Osteoblast (primary cell): ENCODE measurements around the gene ADGRL3. TPM values are rescaled to one million over a fixed set of nuclear protein-coding genes. Genes with fewer than 3 reads are reported as not detected.

Source experiments
- DNase-seq: peaks from one replicate; pipeline ENCODE4 v3.0.0; 2011; ENCODE audit warnings: low spot score, mixed read lengths; ENCODE audit not compliant: insufficient read length; ENCODE audit errors: missing footprints
- H2AFZ ChIP-seq: 2 replicates; pipeline ENCODE4 v1.6.0; 2011; ENCODE audit warnings: mild to moderate bottlenecking, low read length
- H3K27ac ChIP-seq: 2 replicates; pipeline ENCODE4 v1.5.1; 2011; ENCODE audit warnings: mild to moderate bottlenecking, low read depth, low read length, moderate library complexity
- H3K27me3 ChIP-seq: 2 replicates; pipeline ENCODE4 v1.6.0; 2012; ENCODE audit warnings: mild to moderate bottlenecking, control low read depth, inconsistent platforms, low read length, moderate library complexity; ENCODE audit not compliant: insufficient read depth
- H3K36me3 ChIP-seq: 2 replicates; pipeline ENCODE4 v1.5.1; 2011; ENCODE audit warnings: mild to moderate bottlenecking, low read length, control low read depth, moderate library complexity; ENCODE audit not compliant: insufficient read depth
- H3K4me1 ChIP-seq: 2 replicates; pipeline ENCODE4 v1.5.1; 2011; ENCODE audit warnings: mild to moderate bottlenecking, low read length, control low read depth, moderate library complexity; ENCODE audit not compliant: insufficient read depth
- H3K4me2 ChIP-seq: 2 replicates; pipeline ENCODE4 v1.6.0; 2011; ENCODE audit warnings: mild to moderate bottlenecking, low read length; ENCODE audit not compliant: insufficient read depth
- H3K4me3 ChIP-seq: fragments of 200-600 bp; sonication (generic); 3 replicates; pipeline ENCODE4 v1.5.1; 2012; ENCODE audit warnings: mild to moderate bottlenecking, low read length, inconsistent platforms; ENCODE audit not compliant: insufficient read depth
- H3K79me2 ChIP-seq: 2 replicates; pipeline ENCODE4 v1.6.0; 2012; ENCODE audit warnings: mild to moderate bottlenecking, low read length, control low read depth, inconsistent platforms; ENCODE audit not compliant: insufficient read depth
- H3K9me3 ChIP-seq: 2 replicates; pipeline ENCODE4 v1.5.1; 2011; ENCODE audit warnings: low read depth, low read length, control low read depth
- H4K20me1 ChIP-seq: 2 replicates; pipeline ENCODE4 v1.6.0; 2012; ENCODE audit warnings: mild to moderate bottlenecking, low read length, control low read depth; ENCODE audit not compliant: insufficient read depth
- total RNA-seq: library from RNA; depleted of rRNA; stranded (reverse); fragments of >200 nt; gene quantifications from 2 replicates; pipeline ENCODE4 v1.2.3, GENCODE V29; 2012
- TF ChIP-seq, protein P1 (sequence below): IDR thresholded peaks from 2 replicates; pipeline ENCODE4 v1.5.1; 2011; ENCODE audit warnings: mild to moderate bottlenecking, low read depth, low read length, moderate library complexity; ENCODE audit errors: extremely low read depth

ADGRL3 gene
- total RNA-seq, 1 donor = not detected

GRCh38 chr4:61462451-61463326, 262.6 kb downstream of the ADGRL3 start:
- H3K4me2 ChIP-seq = no peak overlapping the region
- H3K4me1 ChIP-seq = no peaks in the 10 kb centered on the region
- H3K36me3 ChIP-seq = no peaks in the 10 kb centered on the region
- DNase-seq = peak; percentile 2
- no peak overlapping the region for H3K27ac ChIP-seq
- H3K9me3 ChIP-seq = no peaks in the 10 kb centered on the region
- no peak overlapping the region for H3K4me3 ChIP-seq
- no peaks in the 10 kb centered on the region for H3K27me3 ChIP-seq
- TF ChIP-seq, protein P1, sequence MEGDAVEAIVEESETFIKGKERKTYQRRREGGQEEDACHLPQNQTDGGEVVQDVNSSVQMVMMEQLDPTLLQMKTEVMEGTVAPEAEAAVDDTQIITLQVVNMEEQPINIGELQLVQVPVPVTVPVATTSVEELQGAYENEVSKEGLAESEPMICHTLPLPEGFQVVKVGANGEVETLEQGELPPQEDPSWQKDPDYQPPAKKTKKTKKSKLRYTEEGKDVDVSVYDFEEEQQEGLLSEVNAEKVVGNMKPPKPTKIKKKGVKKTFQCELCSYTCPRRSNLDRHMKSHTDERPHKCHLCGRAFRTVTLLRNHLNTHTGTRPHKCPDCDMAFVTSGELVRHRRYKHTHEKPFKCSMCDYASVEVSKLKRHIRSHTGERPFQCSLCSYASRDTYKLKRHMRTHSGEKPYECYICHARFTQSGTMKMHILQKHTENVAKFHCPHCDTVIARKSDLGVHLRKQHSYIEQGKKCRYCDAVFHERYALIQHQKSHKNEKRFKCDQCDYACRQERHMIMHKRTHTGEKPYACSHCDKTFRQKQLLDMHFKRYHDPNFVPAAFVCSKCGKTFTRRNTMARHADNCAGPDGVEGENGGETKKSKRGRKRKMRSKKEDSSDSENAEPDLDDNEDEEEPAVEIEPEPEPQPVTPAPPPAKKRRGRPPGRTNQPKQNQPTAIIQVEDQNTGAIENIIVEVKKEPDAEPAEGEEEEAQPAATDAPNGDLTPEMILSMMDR = no peak
- no peaks in the 10 kb centered on the region for H3K79me2 ChIP-seq
- H2AFZ ChIP-seq = no peak overlapping the region
- H4K20me1 ChIP-seq = no peaks in the 10 kb centered on the region

DNA sequence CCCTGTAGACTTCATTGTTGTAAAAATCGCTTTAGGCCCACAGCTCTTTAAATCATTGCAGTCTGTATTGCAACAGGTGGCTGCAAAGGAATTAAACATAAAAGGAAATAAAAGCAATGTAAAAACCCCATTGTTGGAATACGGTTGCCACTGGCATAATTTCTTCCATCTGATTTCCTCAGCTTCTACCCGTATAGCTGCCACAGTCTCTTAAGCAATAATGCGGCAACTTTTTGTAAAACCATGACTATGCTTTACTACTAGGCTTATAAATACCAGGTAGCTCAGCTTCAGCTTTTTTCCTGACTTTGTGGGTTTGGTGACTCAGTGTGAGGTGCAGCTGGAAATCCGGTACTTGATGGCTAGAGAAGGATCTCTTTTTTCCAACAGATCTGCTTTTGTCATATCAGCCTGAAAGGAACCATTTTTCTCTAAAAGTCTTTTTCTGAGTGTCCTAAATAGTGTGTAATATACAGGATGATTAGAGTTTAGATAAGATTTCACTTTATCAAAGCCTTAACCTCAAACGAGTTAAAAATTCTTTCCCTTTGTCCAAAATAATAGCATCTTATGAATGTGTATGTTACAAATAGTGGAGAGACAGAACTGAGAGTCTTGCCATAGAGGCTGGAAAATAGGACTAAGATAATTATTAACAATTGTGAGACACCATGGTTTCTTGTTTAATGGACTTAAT, 268.0 kb downstream of the ADGRL3 start:
- no peaks in the 10 kb centered on the region for H4K20me1 ChIP-seq
- no peaks in the 10 kb centered on the region for H3K27me3 ChIP-seq
- no peaks in the 10 kb centered on the region for H3K9me3 ChIP-seq
- no peak overlapping the region for H3K4me3 ChIP-seq
- no peak overlapping the region for H3K4me2 ChIP-seq
- no peak for DNase-seq
- no peaks in the 10 kb centered on the region for H3K4me1 ChIP-seq
- no peak overlapping the region for H2AFZ ChIP-seq
- no peak overlapping the region for H3K27ac ChIP-seq
- TF ChIP-seq, protein P1 = no peak
- H3K79me2 ChIP-seq = no peaks in the 10 kb centered on the region
- H3K36me3 ChIP-seq = no peaks in the 10 kb centered on the region

GRCh38 chr4:61473306-61473705, 273.2 kb downstream of the ADGRL3 start:
- H3K4me2 ChIP-seq = no peak overlapping the region
- no peak for DNase-seq
- H4K20me1 ChIP-seq = no peaks in the 10 kb centered on the region
- no peaks in the 10 kb centered on the region for H3K4me1 ChIP-seq
- no peak overlapping the region for H2AFZ ChIP-seq
- no peaks in the 10 kb centered on the region for H3K9me3 ChIP-seq
- no peak overlapping the region for H3K4me3 ChIP-seq
- H3K79me2 ChIP-seq = no peaks in the 10 kb centered on the region
- no peaks in the 10 kb centered on the region for H3K27me3 ChIP-seq
- TF ChIP-seq, protein P1 = no peak
- H3K36me3 ChIP-seq = no peaks in the 10 kb centered on the region
- H3K27ac ChIP-seq = no peak overlapping the region

DNA sequence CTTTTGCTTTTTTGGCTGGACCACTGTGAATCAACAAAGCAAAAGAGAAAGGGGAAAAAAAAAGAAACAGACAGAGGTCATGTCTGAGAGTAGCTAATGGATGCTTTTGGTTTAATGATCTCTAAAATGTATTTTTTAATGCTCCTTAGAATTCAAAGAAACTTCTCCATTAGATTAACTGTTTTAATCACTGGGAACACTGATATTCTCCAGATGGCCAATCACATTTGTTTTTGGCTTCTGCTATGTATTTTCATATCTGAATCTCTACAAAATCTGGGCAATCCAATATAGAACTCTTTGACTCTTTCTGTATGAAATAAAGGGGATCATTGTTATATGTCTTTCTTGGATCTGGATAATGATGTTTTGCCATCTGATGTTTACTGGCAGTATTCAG, 278.2 kb downstream of the ADGRL3 start:
- no peak for DNase-seq
- Histone ChIP-seq H3K27me3 (no peaks in the 10 kb centered on the region), H3K4me1 (no peaks in the 10 kb centered on the region), H4K20me1 (no peaks in the 10 kb centered on the region), H3K9me3 (no peaks in the 10 kb centered on the region), H3K36me3 (no peaks in the 10 kb centered on the region), H3K79me2 (no peaks in the 10 kb centered on the region), H2AFZ (no peak overlapping the region), H3K4me2 (no peak overlapping the region), H3K27ac (no peak overlapping the region), H3K4me3 (no peak overlapping the region)
- TF ChIP-seq, protein P1 = no peak
